Adrenal gland (tissue), 5 donors: ENCODE results near the gene PIK3CB.
"Not testable (repeated sequence)": the region's sequence is repeated elsewhere in the genome, so short reads cannot be mapped to it uniquely, and the experiment has no call there.

Experiments used
- POLR2A ChIP-seq, 2 donors: fragments of 450-650 bp; IDR thresholded peaks; one replicate each; pipeline ENCODE4 v1.6.1; 2017; ENCODE audit warnings: antibody characterized with exemption in 2 of 2, mild to moderate bottlenecking in 2 of 2, moderate library complexity in 1 of 2
- TF ChIP-seq, protein P1 (sequence below), 6 experiments: fragments of 450-650 bp in 4 of 6; fragments of 200-600 bp in 2 of 6; sonication (generic) in 1 of 6; IDR thresholded peaks; 1 replicate in 5 of 6; 2 replicates in 1 of 6; pipeline versions ENCODE4 v1.5.1 to v1.8.0; 2016 to 2021; ENCODE audit warnings: antibody characterized with exemption in 6 of 6, mild to moderate bottlenecking in 2 of 6, moderate library complexity in 1 of 6
- donor health status: DM: no; HTN: no; CAD: no.

- TF ChIP-seq, protein P1, sequence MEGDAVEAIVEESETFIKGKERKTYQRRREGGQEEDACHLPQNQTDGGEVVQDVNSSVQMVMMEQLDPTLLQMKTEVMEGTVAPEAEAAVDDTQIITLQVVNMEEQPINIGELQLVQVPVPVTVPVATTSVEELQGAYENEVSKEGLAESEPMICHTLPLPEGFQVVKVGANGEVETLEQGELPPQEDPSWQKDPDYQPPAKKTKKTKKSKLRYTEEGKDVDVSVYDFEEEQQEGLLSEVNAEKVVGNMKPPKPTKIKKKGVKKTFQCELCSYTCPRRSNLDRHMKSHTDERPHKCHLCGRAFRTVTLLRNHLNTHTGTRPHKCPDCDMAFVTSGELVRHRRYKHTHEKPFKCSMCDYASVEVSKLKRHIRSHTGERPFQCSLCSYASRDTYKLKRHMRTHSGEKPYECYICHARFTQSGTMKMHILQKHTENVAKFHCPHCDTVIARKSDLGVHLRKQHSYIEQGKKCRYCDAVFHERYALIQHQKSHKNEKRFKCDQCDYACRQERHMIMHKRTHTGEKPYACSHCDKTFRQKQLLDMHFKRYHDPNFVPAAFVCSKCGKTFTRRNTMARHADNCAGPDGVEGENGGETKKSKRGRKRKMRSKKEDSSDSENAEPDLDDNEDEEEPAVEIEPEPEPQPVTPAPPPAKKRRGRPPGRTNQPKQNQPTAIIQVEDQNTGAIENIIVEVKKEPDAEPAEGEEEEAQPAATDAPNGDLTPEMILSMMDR (IDR thresholded peaks at IDR 0.05) = not testable (repeated sequence)
- TF ChIP-seq POLR2A (IDR thresholded peaks at IDR 0.05) = not testable (repeated sequence)
Measured at GRCh38 chr3:138835846-138836245, 1.1 kb upstream of the PIK3CB start.
